ENCODE data around the gene CCL26. TPM values are rescaled to one million over a fixed set of nuclear protein-coding genes. Genes with fewer than 3 reads are reported as not detected.

Gene CCL26
- total RNA-seq, 6 experiments from 2014 or later = 2.9 to 6.3 (median 4.4) TPM

DNA sequence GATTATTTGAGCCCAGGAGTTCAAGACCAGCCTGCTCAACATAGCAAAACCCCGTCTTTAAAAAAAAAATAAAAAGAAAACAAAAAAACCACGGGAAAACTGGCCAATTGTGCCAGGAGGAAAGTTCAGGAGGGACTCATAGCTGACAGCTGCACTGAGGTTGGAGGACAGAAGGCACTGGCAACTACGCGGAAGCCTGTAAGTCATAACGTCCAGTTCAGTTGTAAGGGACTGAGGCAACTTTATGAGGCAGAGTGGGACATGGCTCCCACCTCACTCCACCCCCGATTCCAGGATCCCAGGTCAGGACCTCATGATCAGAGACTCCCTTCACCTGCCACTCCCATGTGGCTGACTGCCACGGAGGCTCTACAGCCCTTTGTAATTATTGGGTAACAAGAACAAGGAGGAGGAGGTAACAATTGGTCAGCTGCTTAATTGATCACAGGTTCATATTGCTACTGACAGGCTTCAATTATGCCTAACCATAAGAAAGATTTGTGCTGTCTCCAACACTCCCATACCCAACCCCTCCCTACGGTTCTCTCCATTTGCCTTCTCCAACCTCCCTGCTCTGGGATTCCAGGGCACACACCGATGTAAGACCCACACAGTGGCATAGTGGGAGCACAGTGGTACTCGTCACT, 43.5 kb upstream of the CCL26 start:
- no peak for TF ChIP-seq CTCF (IDR thresholded peaks at IDR 0.05)
- no peaks in the 10 kb centered on the region for H3K36me3 Mint-ChIP-seq (ENCODE audit: low read depth)
- no peak overlapping the region for H3K4me3 Mint-ChIP-seq
- no peak for DNase-seq
- H3K9me3 Mint-ChIP-seq = no peaks in the 10 kb centered on the region
- H3K27ac Mint-ChIP-seq = no peak overlapping the region
- peaks cover 16% of the 10 kb centered on the region for H3K27me3 Mint-ChIP-seq (ENCODE audit: insufficient read depth)
- peaks cover 11% of the 10 kb centered on the region for H3K4me1 Mint-ChIP-seq (ENCODE audit: low read depth)

- Mint-ChIP-seq H3K4me1 (ENCODE audit: low read depth) (peaks cover 11% of the 10 kb centered on the region), H3K27me3 (ENCODE audit: insufficient read depth) (peaks cover 12% of the 10 kb centered on the region), H3K36me3 (ENCODE audit: low read depth) (no peaks in the 10 kb centered on the region), H3K9me3 (no peaks in the 10 kb centered on the region), H3K27ac (no peak overlapping the region), H3K4me3 (peak overlapping the region; percentile 14; the same call in 1 of the 2 replicates)
- peak; percentile 46 for DNase-seq
- TF ChIP-seq CTCF (IDR thresholded peaks at IDR 0.05) = no peak
Measured at GRCh38 chr7:75814407-75814947, 42.5 kb upstream of the CCL26 start.

GRCh38 chr7:75813781-75814236, 41.8 kb upstream of the CCL26 start, which contains the start of gene CCL24:
TSS of gene CCL24 (minus strand) at chr7:75813806. CDS start at chr7:75813715, 91 bp downstream.
- peak within 1 kb of the TSS; percentile 14; the same call in 1 of the 2 replicates for H3K4me3 Mint-ChIP-seq

GRCh38 chr7:75813084-75813483, 41.1 kb upstream of the CCL26 start:
- no peaks in the 10 kb centered on the region for H3K36me3 Mint-ChIP-seq (ENCODE audit: low read depth)
- no peak overlapping the region for H3K27ac Mint-ChIP-seq
- H3K4me1 Mint-ChIP-seq (ENCODE audit: low read depth) = peaks cover 11% of the 10 kb centered on the region
- DNase-seq = peak; percentile 24
- H3K27me3 Mint-ChIP-seq (ENCODE audit: insufficient read depth) = peaks cover 12% of the 10 kb centered on the region
- no peak overlapping the region for H3K4me3 Mint-ChIP-seq
- H3K9me3 Mint-ChIP-seq = peaks cover 2% of the 10 kb centered on the region; the same call in 1 of the 2 replicates
- no peak for TF ChIP-seq CTCF (IDR thresholded peaks at IDR 0.05)

More at GRCh38 chr7:75813781-75814236, 41.8 kb upstream of the CCL26 start, which contains the start of gene CCL24:
- Mint-ChIP-seq H3K36me3 (ENCODE audit: low read depth) (no peaks in the 10 kb centered on the region), H3K4me1 (ENCODE audit: low read depth) (peaks cover 11% of the 10 kb centered on the region), H3K27ac (no peak within 1 kb of the TSS), H3K9me3 (no peaks in the 10 kb centered on the region), H3K27me3 (ENCODE audit: insufficient read depth) (peaks cover 12% of the 10 kb centered on the region)
- no peak for DNase-seq
- TF ChIP-seq CTCF (IDR thresholded peaks at IDR 0.05) = no peak

DNA sequence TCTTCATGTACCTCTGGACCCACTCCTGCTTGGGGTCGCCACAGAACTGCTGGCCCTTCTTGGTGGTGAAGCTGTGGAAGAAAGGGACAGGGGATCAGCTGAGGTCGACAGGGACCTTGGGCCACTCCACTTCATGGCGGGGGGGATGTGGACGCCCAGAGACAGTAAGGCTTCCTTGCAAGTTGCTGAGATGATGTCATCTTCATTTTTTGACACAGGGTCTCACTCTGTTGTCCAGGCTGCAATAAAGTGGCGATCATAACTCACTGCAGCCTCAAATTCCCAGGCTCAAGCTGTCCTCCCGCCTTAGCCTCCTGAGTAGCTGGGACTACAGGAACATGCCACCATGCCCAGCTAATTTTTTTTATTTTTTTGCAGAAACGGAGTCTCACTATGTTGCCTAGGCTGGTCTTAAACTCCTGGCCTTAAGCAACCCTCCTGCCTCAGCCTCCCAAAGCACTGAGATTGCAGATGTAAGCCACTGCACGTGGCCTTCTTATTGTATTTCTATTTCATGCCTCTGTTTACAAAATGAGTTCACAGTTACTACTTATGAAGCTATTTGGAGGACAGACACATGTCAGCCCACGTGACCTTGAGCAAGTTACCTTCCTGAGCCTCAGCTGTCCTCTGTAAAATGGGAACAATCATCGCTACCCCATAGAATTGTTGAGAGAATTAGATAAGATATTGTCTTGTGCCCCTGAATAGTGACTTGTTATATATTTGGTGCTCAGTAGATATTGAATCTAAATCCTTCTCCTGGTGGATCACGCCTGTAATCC, 40.1 kb upstream of the CCL26 start:
- H3K27ac Mint-ChIP-seq = no peak overlapping the region
- peaks cover 11% of the 10 kb centered on the region for H3K4me1 Mint-ChIP-seq (ENCODE audit: low read depth)
- H3K27me3 Mint-ChIP-seq (ENCODE audit: insufficient read depth) = peaks cover 13% of the 10 kb centered on the region
- peaks cover 7% of the 10 kb centered on the region for H3K36me3 Mint-ChIP-seq (ENCODE audit: low read depth)
- no peak for TF ChIP-seq CTCF (IDR thresholded peaks at IDR 0.05)
- H3K9me3 Mint-ChIP-seq = peaks cover 11% of the 10 kb centered on the region
- DNase-seq = no peak
- H3K4me3 Mint-ChIP-seq = no peak overlapping the region
